ENCODE results near the gene SYCP2.

Gene SYCP2

GRCh38 chr20:59873409-59873808 is 60.0 kb downstream of the SYCP2 start:
- TF ChIP-seq BHLHE40 (IDR thresholded peaks at IDR 0.05; ENCODE audit: borderline replicate concordance) (no peak), FOXK2 (IDR thresholded peaks at IDR 0.05) (no peak), HDGF (IDR thresholded peaks at IDR 0.05; ENCODE audit: borderline replicate concordance) (no peak), SUZ12 (IDR thresholded peaks at IDR 0.05) (no peak), TARDBP (IDR thresholded peaks at IDR 0.05) (no peak), CTBP1 (IDR thresholded peaks at IDR 0.05; ENCODE audit: borderline replicate concordance) (no peak), FOXM1 (IDR thresholded peaks at IDR 0.05; ENCODE audit: borderline replicate concordance) (no peak), FOXA1 (IDR thresholded peaks at IDR 0.05) (no peak), ZNF384 (IDR thresholded peaks at IDR 0.05) (no peak), NFRKB (IDR thresholded peaks at IDR 0.05) (no peak), L3MBTL2 (conservative IDR thresholded peaks at IDR 0.05) (no peak), LEF1 (IDR thresholded peaks at IDR 0.05; ENCODE audit: borderline replicate concordance) (no peak)
- TF ChIP-seq, protein P1, sequence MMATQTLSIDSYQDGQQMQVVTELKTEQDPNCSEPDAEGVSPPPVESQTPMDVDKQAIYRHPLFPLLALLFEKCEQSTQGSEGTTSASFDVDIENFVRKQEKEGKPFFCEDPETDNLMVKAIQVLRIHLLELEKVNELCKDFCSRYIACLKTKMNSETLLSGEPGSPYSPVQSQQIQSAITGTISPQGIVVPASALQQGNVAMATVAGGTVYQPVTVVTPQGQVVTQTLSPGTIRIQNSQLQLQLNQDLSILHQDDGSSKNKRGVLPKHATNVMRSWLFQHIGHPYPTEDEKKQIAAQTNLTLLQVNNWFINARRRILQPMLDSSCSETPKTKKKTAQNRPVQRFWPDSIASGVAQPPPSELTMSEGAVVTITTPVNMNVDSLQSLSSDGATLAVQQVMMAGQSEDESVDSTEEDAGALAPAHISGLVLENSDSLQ (IDR thresholded peaks at IDR 0.05), result no peak
- ChIA-PET POLR2A (no interaction called here), CTCF (no interaction called here)
- DNase-seq (ENCODE audit: extremely low spot score), result no peak

DNA sequence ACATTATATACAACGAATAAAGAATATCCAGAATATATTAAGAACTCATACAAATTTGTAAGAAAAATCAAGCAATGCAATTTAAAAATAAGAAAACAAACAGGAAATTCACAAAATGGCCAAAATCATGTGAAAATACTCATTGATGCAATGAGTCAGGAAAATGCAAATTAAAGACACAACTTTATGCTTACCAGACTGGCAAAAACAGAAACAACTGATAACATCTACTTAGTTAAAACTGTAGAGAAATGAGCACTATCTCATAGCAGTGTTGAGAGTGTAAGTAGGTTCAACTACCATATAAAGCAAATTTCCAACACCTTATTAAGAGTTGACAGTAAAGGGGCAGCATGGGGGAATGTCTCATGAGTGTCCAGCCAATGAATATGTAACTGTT is 62.3 kb downstream of the SYCP2 start:
- POLR2A ChIA-PET, result no interaction called here
- TF ChIP-seq BHLHE40 (IDR thresholded peaks at IDR 0.05; ENCODE audit: borderline replicate concordance), result no peak
- no peak for TF ChIP-seq FOXK2 (IDR thresholded peaks at IDR 0.05)
- TF ChIP-seq, protein P1 (IDR thresholded peaks at IDR 0.05), result no peak
- TF ChIP-seq L3MBTL2 (conservative IDR thresholded peaks at IDR 0.05), result no peak
- TF ChIP-seq SUZ12 (IDR thresholded peaks at IDR 0.05), result no peak
- no peak for TF ChIP-seq NFRKB (IDR thresholded peaks at IDR 0.05)
- TF ChIP-seq ARNT (IDR thresholded peaks at IDR 0.05), result no peak
- no peak for TF ChIP-seq ZNF384 (IDR thresholded peaks at IDR 0.05)
- TF ChIP-seq FOXM1 (IDR thresholded peaks at IDR 0.05; ENCODE audit: borderline replicate concordance), result no peak
- no peak for TF ChIP-seq FOXA1 (IDR thresholded peaks at IDR 0.05)
- TF ChIP-seq SP1 (IDR thresholded peaks at IDR 0.05), result no peak
- no peak for TF ChIP-seq ELF4 (IDR thresholded peaks at IDR 0.05)
- no peak for TF ChIP-seq HDGF (IDR thresholded peaks at IDR 0.05; ENCODE audit: borderline replicate concordance)
- TF ChIP-seq LEF1 (IDR thresholded peaks at IDR 0.05; ENCODE audit: borderline replicate concordance), result no peak
- no peak for TF ChIP-seq CTBP1 (IDR thresholded peaks at IDR 0.05; ENCODE audit: borderline replicate concordance)
- no peak for TF ChIP-seq TARDBP (IDR thresholded peaks at IDR 0.05)
- CTCF ChIA-PET, result no interaction called here
- DNase-seq (ENCODE audit: extremely low spot score), result no peak

DNA sequence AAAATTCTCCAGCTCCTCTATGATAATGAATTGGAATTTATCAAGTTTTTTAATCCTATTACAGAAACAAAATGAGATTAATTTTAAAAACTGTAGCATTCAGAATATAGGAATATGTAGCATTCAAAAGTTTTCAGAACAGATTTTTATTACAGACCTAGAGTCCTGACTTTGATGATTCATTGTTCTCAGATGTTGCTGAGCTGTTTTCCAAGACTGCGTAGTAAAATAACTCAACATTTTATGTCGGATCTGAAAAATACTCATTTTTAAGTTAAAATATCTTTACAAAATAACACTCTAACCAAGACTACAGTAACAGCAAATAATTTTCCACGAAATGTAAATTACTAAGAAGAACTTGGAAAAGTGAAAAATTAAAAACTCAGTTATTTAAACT is 67.1 kb downstream of the SYCP2 start:
- CTCF ChIA-PET, result no interaction called here
- DNase-seq (ENCODE audit: extremely low spot score), result no peak
- no peak for TF ChIP-seq SP1 (IDR thresholded peaks at IDR 0.05)
- TF ChIP-seq, protein P1 (IDR thresholded peaks at IDR 0.05), result peak; percentile 57
- POLR2A ChIA-PET, result interaction anchor here (1.0 kb wide), 1 partner anchor 74 kb away, joined by 4 read pairs; the partner anchor contains the start of genes FAM217B and PPP1R3D

GRCh38 chr20:59864726-59865125 is 68.7 kb downstream of the SYCP2 start:
- POLR2A ChIA-PET, result no interaction called here
- CTCF ChIA-PET, result interaction anchor here (0.6 to 1.2 kb wide), 3 partner anchors 14 to 71 kb away, joined by 3 to 4 read pairs (median 3); no protein-coding TSS in a partner anchor
- peak; percentile 9 for DNase-seq (ENCODE audit: extremely low spot score)
- TF ChIP-seq SP1 (IDR thresholded peaks at IDR 0.05) (no peak), LEF1 (IDR thresholded peaks at IDR 0.05; ENCODE audit: borderline replicate concordance) (no peak), BHLHE40 (IDR thresholded peaks at IDR 0.05; ENCODE audit: borderline replicate concordance) (no peak), CTBP1 (IDR thresholded peaks at IDR 0.05; ENCODE audit: borderline replicate concordance) (no peak), HDGF (IDR thresholded peaks at IDR 0.05; ENCODE audit: borderline replicate concordance) (no peak), ELF4 (IDR thresholded peaks at IDR 0.05) (no peak), ZNF384 (IDR thresholded peaks at IDR 0.05) (no peak)
- TF ChIP-seq, protein P1 (IDR thresholded peaks at IDR 0.05), result peak; percentile 53; the same call in 1 of the 2 replicates

- CTCF ChIA-PET, result interaction anchor here (3.4 kb wide), 1 partner anchor 13 kb away, joined by 10 read pairs; no protein-coding TSS in a partner anchor
- TF ChIP-seq SUZ12 (IDR thresholded peaks at IDR 0.05) (no peak), HDGF (IDR thresholded peaks at IDR 0.05; ENCODE audit: borderline replicate concordance) (no peak), NFRKB (IDR thresholded peaks at IDR 0.05) (no peak), SP1 (IDR thresholded peaks at IDR 0.05) (no peak)
- no peak for DNase-seq (ENCODE audit: extremely low spot score)
- POLR2A ChIA-PET, result no interaction called here
Measured at GRCh38 chr20:59863058-59863457, 70.4 kb downstream of the SYCP2 start.

GRCh38 chr20:59861401-59861800 is 72.0 kb downstream of the SYCP2 start:
- CTCF ChIA-PET, result interaction anchor here (3.4 kb wide), 1 partner anchor 11 kb away, joined by 10 read pairs; no protein-coding TSS in a partner anchor
- DNase-seq (ENCODE audit: extremely low spot score), result no peak
- POLR2A ChIA-PET, result no interaction called here
- TF ChIP-seq, protein P1 (IDR thresholded peaks at IDR 0.05), result peak; percentile 95
- no peak for TF ChIP-seq SP1 (IDR thresholded peaks at IDR 0.05)

Data from HEK293T (cell line).